GM21447 (cell line): Measurements from ENCODE around the gene RILPL1.
"Not testable (repeated sequence)": the region's sequence is repeated elsewhere in the genome, so short reads cannot be mapped to it uniquely, and the experiment has no call there.

Source experiments
- ATAC-seq: cut with Tn5 transposase; IDR thresholded peaks from one replicate; pipeline ENCODE4 v1.9.1; 2021; ENCODE audit not compliant: unreplicated experiment

Gene RILPL1

GRCh38 chr12:123471374-123472068, 62.0 kb downstream of the RILPL1 start:
- no peak for ATAC-seq

- ATAC-seq, result no peak
Observed at GRCh38 chr12:123469978-123470377, 63.5 kb downstream of the RILPL1 start.

- no peak for ATAC-seq
Observed at GRCh38 chr12:123468786-123469185, 64.7 kb downstream of the RILPL1 start.

- ATAC-seq, result no peak
Observed at GRCh38 chr12:123465084-123465483, 68.4 kb downstream of the RILPL1 start.

GRCh38 chr12:123463174-123463573, 70.3 kb downstream of the RILPL1 start:
- ATAC-seq, result not testable (repeated sequence)

- ATAC-seq, result peak; percentile 67
Observed at GRCh38 chr12:123457980-123458779, 75.3 kb downstream of the RILPL1 start, which contains the start of gene SNRNP35. Gene SNRNP35, plus strand, starts transcription at chr12:123458139. Its CDS starts 7,402 bp downstream, at chr12:123465541.

- ATAC-seq, result no peak
Observed at GRCh38 chr12:123453165-123453564, 80.4 kb downstream of the RILPL1 start.

- ATAC-seq, result not testable (repeated sequence)
Observed at GRCh38 chr12:123452276-123452550, 81.3 kb downstream of the RILPL1 start.

- no peak for ATAC-seq
Observed at GRCh38 chr12:123450636-123451035, 82.9 kb downstream of the RILPL1 start.

GRCh38 chr12:123449856-123450255, 83.7 kb downstream of the RILPL1 start:
- no peak for ATAC-seq

- no peak for ATAC-seq
Observed at GRCh38 chr12:123449249-123449733, 84.2 kb downstream of the RILPL1 start.

- no peak for ATAC-seq
Observed at GRCh38 chr12:123446333-123446713, 87.2 kb downstream of the RILPL1 start.

GRCh38 chr12:123445388-123446332, 87.9 kb downstream of the RILPL1 start:
- ATAC-seq, result no peak

GRCh38 chr12:123444092-123445026, 89.2 kb downstream of the RILPL1 start:
- ATAC-seq, result no peak

GRCh38 chr12:123442774-123443173, 90.7 kb downstream of the RILPL1 start:
- ATAC-seq, result no peak

GRCh38 chr12:123441523-123442164, 91.9 kb downstream of the RILPL1 start:
- peak; percentile 51 for ATAC-seq

GRCh38 chr12:123436017-123436964, 97.2 kb downstream of the RILPL1 start, which contains the start of gene RILPL2:
Gene RILPL2, minus strand, starts transcription at chr12:123436684. Its CDS starts 264 bp downstream, at chr12:123436420.
- ATAC-seq, result peak; percentile 71

- no peak for ATAC-seq
Observed at GRCh38 chr12:123435636-123436016, 97.9 kb downstream of the RILPL1 start.
